ENCODE data around the gene BAIAP2. TPM values are rescaled to one million over a fixed set of nuclear protein-coding genes. Genes with fewer than 3 reads are reported as not detected.

BAIAP2 gene
- total and polyA plus RNA-seq, 2 donors (not counting 3 experiments of a cell fraction or from before 2014, with no cell fraction given): 12.3 to 18.6 TPM

- ChIA-PET POLR2A (no interaction called here), CTCF (interaction anchor here (1.6 kb wide), 1 partner anchor 9 kb away, joined by 5 read pairs; no protein-coding TSS in a partner anchor)
- Histone ChIP-seq H3K9me1 (replicated peaks; ENCODE audit: control insufficient read depth, extremely low read depth, insufficient read depth, low read length) (no peaks in the 10 kb centered on the region), H4K20me1 (replicated peaks; ENCODE audit: control insufficient read depth, extremely low read depth, insufficient read depth, low read length) (no peaks in the 10 kb centered on the region), H3K9ac (replicated peaks; ENCODE audit: extremely low read depth, insufficient read depth, low read length) (no peak overlapping the region), H3K79me2 (ENCODE audit: control insufficient read depth, insufficient read depth, low read length) (no peaks in the 10 kb centered on the region), H2AFZ (ENCODE audit: low read depth, low read length) (no peak overlapping the region), H3K36me3 (ENCODE audit: control insufficient read depth in 2 of 2, extremely low read depth in 1 of 2, insufficient read depth in 2 of 2, low read length in 2 of 2) (no peaks in the 10 kb centered on the region), H3K4me1 (ENCODE audit: control insufficient read depth, extremely low read depth, insufficient read depth, low read length) (no peaks in the 10 kb centered on the region), H3K9me3 (replicated peaks; ENCODE audit: control insufficient read depth, insufficient read depth, low read length) (no peaks in the 10 kb centered on the region), H3K27me3 (ENCODE audit: control insufficient read depth in 2 of 2, insufficient read depth in 2 of 2, low read length in 2 of 2) (no peaks in the 10 kb centered on the region), H3K4me3 (replicated peaks in 1 of 3; ENCODE audit: insufficient read depth in 1 of 3, low read depth in 1 of 3, low read length in 3 of 3) (no peak overlapping the region), H3K4me2 (ENCODE audit: insufficient read depth, low read length) (no peak overlapping the region), H3K27ac (ENCODE audit: insufficient read depth, low read depth, low read length) (no peak overlapping the region)
- TF ChIP-seq MAX (IDR thresholded peaks at IDR 0.05; ENCODE audit: insufficient read depth, insufficient read length) (no peak), CTCF (IDR thresholded peaks at IDR 0.05; ENCODE audit: extremely low read depth in 1 of 2, insufficient read depth in 1 of 2, low read depth in 1 of 2, low read length in 2 of 2) (no peak), POLR2A (IDR thresholded peaks at IDR 0.05; ENCODE audit: low read depth, low read length) (no peak), POLR2AphosphoS5 (IDR thresholded peaks at IDR 0.05; ENCODE audit: insufficient read depth, low read depth, low read length) (no peak), FOS (IDR thresholded peaks at IDR 0.05; ENCODE audit: borderline replicate concordance, insufficient read depth, low read length) (no peak), EZH2 (IDR thresholded peaks at IDR 0.05; ENCODE audit: borderline replicate concordance, low read depth, low read length, severe bottlenecking) (no peak), MYC (IDR thresholded peaks at IDR 0.05; ENCODE audit: low read depth, low read length) (no peak), GATA2 (IDR thresholded peaks at IDR 0.05; ENCODE audit: insufficient read depth, insufficient read length, low read depth, low read length) (no peak), JUN (IDR thresholded peaks at IDR 0.05; ENCODE audit: borderline replicate concordance, insufficient read depth, insufficient read length, low read depth) (no peak)
- intact Hi-C loops (cut with micrococcal nuclease) (no loop called here), dilution Hi-C loops (cut with MboI; ENCODE audit: extremely low pct_ligation_motif_present, low sequenced_read_pairs) (no loop called here)
- DNase-seq (ENCODE audit: low read depth, low spot score) (no peak), FAIRE-seq (no peak)
- no TSS peak for BruUV-seq (replicated peaks)
Measured at GRCh38 chr17:81110488-81111040, 75.6 kb downstream of the BAIAP2 start.

All from endothelial cell of umbilical vein (primary cell).